ENCODE measurements around the gene C17orf58.

C17orf58 gene

GRCh38 chr17:67947325-67947813 is 48.9 kb downstream of the C17orf58 start:
- no peak for TF ChIP-seq MAX (IDR thresholded peaks at IDR 0.05)
- TF ChIP-seq ZBTB7A (IDR thresholded peaks at IDR 0.05; ENCODE audit: low read depth) = no peak
- TF ChIP-seq NFIC (IDR thresholded peaks at IDR 0.05) = no peak
- TF ChIP-seq USF1 (IDR thresholded peaks at IDR 0.05) = no peak
- no peak for TF ChIP-seq REST (IDR thresholded peaks at IDR 0.05; ENCODE audit: low read depth)
- no peak for TF ChIP-seq FOXM1 (IDR thresholded peaks at IDR 0.05; ENCODE audit: borderline replicate concordance, low read depth)
- no peak for TF ChIP-seq CEBPB (IDR thresholded peaks at IDR 0.05)
- TF ChIP-seq RAD21 (IDR thresholded peaks at IDR 0.05; ENCODE audit: low read depth) = no peak
- no peak for TF ChIP-seq TAF1 (IDR thresholded peaks at IDR 0.05; ENCODE audit: low read depth)
- TF ChIP-seq EP300 (IDR thresholded peaks at IDR 0.05; ENCODE audit: borderline replicate concordance) = no peak
- TF ChIP-seq TEAD4 (IDR thresholded peaks at IDR 0.05) = no peak
- no peak for TF ChIP-seq CREB1 (IDR thresholded peaks at IDR 0.05; ENCODE audit: low read depth)
- no peak for TF ChIP-seq TCF12 (IDR thresholded peaks at IDR 0.05; ENCODE audit: low read depth)
- no peak for TF ChIP-seq YY1 (IDR thresholded peaks at IDR 0.05; ENCODE audit: low read depth)
- TF ChIP-seq EGR1 (IDR thresholded peaks at IDR 0.05) = no peak

- TF ChIP-seq RAD21 (IDR thresholded peaks at IDR 0.05; ENCODE audit: low read depth) = no peak
- TF ChIP-seq TCF12 (IDR thresholded peaks at IDR 0.05; ENCODE audit: low read depth) = no peak
- no peak for TF ChIP-seq NFIC (IDR thresholded peaks at IDR 0.05)
- TF ChIP-seq TEAD4 (IDR thresholded peaks at IDR 0.05) = no peak
- TF ChIP-seq REST (IDR thresholded peaks at IDR 0.05; ENCODE audit: low read depth) = no peak
- TF ChIP-seq CEBPB (IDR thresholded peaks at IDR 0.05) = no peak
- no peak for TF ChIP-seq MAX (IDR thresholded peaks at IDR 0.05)
- no peak for TF ChIP-seq CREB1 (IDR thresholded peaks at IDR 0.05; ENCODE audit: low read depth)
- no peak for TF ChIP-seq FOXM1 (IDR thresholded peaks at IDR 0.05; ENCODE audit: borderline replicate concordance, low read depth)
- no peak for TF ChIP-seq YY1 (IDR thresholded peaks at IDR 0.05; ENCODE audit: low read depth)
- no peak for TF ChIP-seq EP300 (IDR thresholded peaks at IDR 0.05; ENCODE audit: borderline replicate concordance)
- no peak for TF ChIP-seq ZBTB7A (IDR thresholded peaks at IDR 0.05; ENCODE audit: low read depth)
- no peak for TF ChIP-seq EGR1 (IDR thresholded peaks at IDR 0.05)
- no peak for TF ChIP-seq TAF1 (IDR thresholded peaks at IDR 0.05; ENCODE audit: low read depth)
- TF ChIP-seq USF1 (IDR thresholded peaks at IDR 0.05) = no peak
These were observed 49.8 kb downstream of the C17orf58 start for GRCh38 chr17:67946513-67946912.

- no peak for TF ChIP-seq ZBTB7A (IDR thresholded peaks at IDR 0.05; ENCODE audit: low read depth)
- TF ChIP-seq TEAD4 (IDR thresholded peaks at IDR 0.05) = no peak
- TF ChIP-seq EGR1 (IDR thresholded peaks at IDR 0.05) = no peak
- TF ChIP-seq YY1 (IDR thresholded peaks at IDR 0.05; ENCODE audit: low read depth) = no peak
- TF ChIP-seq CREB1 (IDR thresholded peaks at IDR 0.05; ENCODE audit: low read depth) = no peak
- no peak for TF ChIP-seq TCF12 (IDR thresholded peaks at IDR 0.05; ENCODE audit: low read depth)
- no peak for TF ChIP-seq USF1 (IDR thresholded peaks at IDR 0.05)
- no peak for TF ChIP-seq NFIC (IDR thresholded peaks at IDR 0.05)
- TF ChIP-seq TAF1 (IDR thresholded peaks at IDR 0.05; ENCODE audit: low read depth) = no peak
- TF ChIP-seq REST (IDR thresholded peaks at IDR 0.05; ENCODE audit: low read depth) = no peak
- TF ChIP-seq FOXM1 (IDR thresholded peaks at IDR 0.05; ENCODE audit: borderline replicate concordance, low read depth) = no peak
- no peak for TF ChIP-seq RAD21 (IDR thresholded peaks at IDR 0.05; ENCODE audit: low read depth)
These were observed 52.2 kb downstream of the C17orf58 start for GRCh38 chr17:67944035-67944434.

- TF ChIP-seq RAD21 (IDR thresholded peaks at IDR 0.05; ENCODE audit: low read depth) = peak; percentile 10; the same call in 1 of the 2 replicates
- TF ChIP-seq EP300 (IDR thresholded peaks at IDR 0.05; ENCODE audit: borderline replicate concordance) = no peak
- TF ChIP-seq EGR1 (IDR thresholded peaks at IDR 0.05) = no peak
- no peak for TF ChIP-seq TCF12 (IDR thresholded peaks at IDR 0.05; ENCODE audit: low read depth)
- no peak for TF ChIP-seq CEBPB (IDR thresholded peaks at IDR 0.05)
These were observed 53.5 kb downstream of the C17orf58 start for GRCh38 chr17:67942810-67943209.
